ENCODE measurements around the gene ZNF385A.
"Not testable (repeated sequence)": the region's sequence is repeated elsewhere in the genome, so short reads cannot be mapped to it uniquely, and the experiment has no call there.

The ZNF385A gene

GRCh38 chr12:54356228-54356627, 28.3 kb downstream of the ZNF385A start:
- peaks cover 8% of the 10 kb centered on the region; the same call in 1 of the 2 replicates for H3F3A ChIP-seq (ENCODE audit: control insufficient read depth, insufficient read depth)
- TF ChIP-seq, protein P1, sequence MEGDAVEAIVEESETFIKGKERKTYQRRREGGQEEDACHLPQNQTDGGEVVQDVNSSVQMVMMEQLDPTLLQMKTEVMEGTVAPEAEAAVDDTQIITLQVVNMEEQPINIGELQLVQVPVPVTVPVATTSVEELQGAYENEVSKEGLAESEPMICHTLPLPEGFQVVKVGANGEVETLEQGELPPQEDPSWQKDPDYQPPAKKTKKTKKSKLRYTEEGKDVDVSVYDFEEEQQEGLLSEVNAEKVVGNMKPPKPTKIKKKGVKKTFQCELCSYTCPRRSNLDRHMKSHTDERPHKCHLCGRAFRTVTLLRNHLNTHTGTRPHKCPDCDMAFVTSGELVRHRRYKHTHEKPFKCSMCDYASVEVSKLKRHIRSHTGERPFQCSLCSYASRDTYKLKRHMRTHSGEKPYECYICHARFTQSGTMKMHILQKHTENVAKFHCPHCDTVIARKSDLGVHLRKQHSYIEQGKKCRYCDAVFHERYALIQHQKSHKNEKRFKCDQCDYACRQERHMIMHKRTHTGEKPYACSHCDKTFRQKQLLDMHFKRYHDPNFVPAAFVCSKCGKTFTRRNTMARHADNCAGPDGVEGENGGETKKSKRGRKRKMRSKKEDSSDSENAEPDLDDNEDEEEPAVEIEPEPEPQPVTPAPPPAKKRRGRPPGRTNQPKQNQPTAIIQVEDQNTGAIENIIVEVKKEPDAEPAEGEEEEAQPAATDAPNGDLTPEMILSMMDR (IDR thresholded peaks at IDR 0.05; ENCODE audit: low read depth, low read length, poor library complexity, severe bottlenecking) = no peak
- no peak for TF ChIP-seq EZH2phosphoT487 (IDR thresholded peaks at IDR 0.05; ENCODE audit: borderline replicate concordance, low read length)
- H3K4me2 ChIP-seq (ENCODE audit: low read length) = no peak overlapping the region
- H3K36me3 ChIP-seq (ENCODE audit: control insufficient read depth, low read length) = peaks cover 7% of the 10 kb centered on the region
- no peak overlapping the region for H3K27ac ChIP-seq (ENCODE audit: low read depth, low read length)
- no peaks in the 10 kb centered on the region for H3K9me3 ChIP-seq (ENCODE audit: control insufficient read depth, insufficient read depth, low read length)
- H3K9me2 ChIP-seq (replicated peaks; ENCODE audit: control insufficient read depth, low read length) = no peaks in the 10 kb centered on the region
- no peak overlapping the region for H3K4me3 ChIP-seq (ENCODE audit: low read length)
- H3K27me3 ChIP-seq (ENCODE audit: control insufficient read depth, low read length) = no peaks in the 10 kb centered on the region
- no peaks in the 10 kb centered on the region for H4K20me1 ChIP-seq (ENCODE audit: control insufficient read depth, insufficient read depth, low read depth, low read length)
- peaks cover 8% of the 10 kb centered on the region for H3K79me2 ChIP-seq (ENCODE audit: control insufficient read depth, low read length)
- H3K4me1 ChIP-seq (ENCODE audit: control insufficient read depth, low read length) = peaks cover 65% of the 10 kb centered on the region

- H3K27me3 ChIP-seq (ENCODE audit: control insufficient read depth, low read length) = no peaks in the 10 kb centered on the region
- no peaks in the 10 kb centered on the region for H3K9me2 ChIP-seq (replicated peaks; ENCODE audit: control insufficient read depth, low read length)
- no peaks in the 10 kb centered on the region for H3K9me3 ChIP-seq (ENCODE audit: control insufficient read depth, insufficient read depth, low read length)
- peaks cover 8% of the 10 kb centered on the region for H3K79me2 ChIP-seq (ENCODE audit: control insufficient read depth, low read length)
- H3K4me1 ChIP-seq (ENCODE audit: control insufficient read depth, low read length) = peaks cover 68% of the 10 kb centered on the region
- no peaks in the 10 kb centered on the region for H4K20me1 ChIP-seq (ENCODE audit: control insufficient read depth, insufficient read depth, low read depth, low read length)
- TF ChIP-seq, protein P1 (IDR thresholded peaks at IDR 0.05; ENCODE audit: low read depth, low read length, poor library complexity, severe bottlenecking) = no peak
- no peak for TF ChIP-seq EZH2phosphoT487 (IDR thresholded peaks at IDR 0.05; ENCODE audit: borderline replicate concordance, low read length)
- H3K27ac ChIP-seq (ENCODE audit: low read depth, low read length) = no peak overlapping the region
- peaks cover 9% of the 10 kb centered on the region; the same call in 1 of the 2 replicates for H3F3A ChIP-seq (ENCODE audit: control insufficient read depth, insufficient read depth)
- H3K4me3 ChIP-seq (ENCODE audit: low read length) = no peak overlapping the region
- peaks cover 16% of the 10 kb centered on the region for H3K36me3 ChIP-seq (ENCODE audit: control insufficient read depth, low read length)
- H3K4me2 ChIP-seq (ENCODE audit: low read length) = no peak overlapping the region
These were observed 29.3 kb downstream of the ZNF385A start for GRCh38 chr12:54355104-54355815.

DNA sequence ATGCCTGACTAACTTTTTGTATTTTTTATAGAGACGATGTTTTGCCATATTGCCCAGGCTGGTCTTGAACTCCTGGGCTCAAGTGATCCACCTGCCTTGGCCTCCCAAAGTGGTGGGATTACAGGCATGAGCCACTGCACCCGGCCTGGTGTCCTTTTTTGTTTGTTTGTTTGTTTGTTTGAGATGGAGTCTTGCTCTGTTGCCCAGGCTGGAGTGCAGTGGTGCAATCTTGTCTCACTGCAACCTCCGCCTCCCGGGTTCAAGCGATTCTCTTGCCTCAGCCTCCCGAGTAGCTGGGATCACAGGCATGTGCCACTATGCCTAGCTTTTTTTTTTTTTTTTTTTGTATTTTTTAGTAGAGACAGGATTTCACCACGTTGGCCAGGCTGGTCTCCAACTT, 30.3 kb downstream of the ZNF385A start:
- peaks cover 26% of the 10 kb centered on the region for H3K36me3 ChIP-seq (ENCODE audit: control insufficient read depth, low read length)
- not testable (repeated sequence) for H3K4me2 ChIP-seq (ENCODE audit: low read length); H3K27me3 ChIP-seq (ENCODE audit: control insufficient read depth, low read length); H3K4me3 ChIP-seq (ENCODE audit: low read length); H3K27ac ChIP-seq (ENCODE audit: low read depth, low read length); H3F3A ChIP-seq (ENCODE audit: control insufficient read depth, insufficient read depth); H4K20me1 ChIP-seq (ENCODE audit: control insufficient read depth, insufficient read depth, low read depth, low read length); H3K9me2 ChIP-seq (replicated peaks; ENCODE audit: control insufficient read depth, low read length); H3K79me2 ChIP-seq (ENCODE audit: control insufficient read depth, low read length); H3K9me3 ChIP-seq (ENCODE audit: control insufficient read depth, insufficient read depth, low read length)
- peaks cover 68% of the 10 kb centered on the region for H3K4me1 ChIP-seq (ENCODE audit: control insufficient read depth, low read length)

All from DOHH2 (cell line).